Stomach (tissue), 9 donors: Measurements from ENCODE around the gene ZNF136. TPM values are rescaled to one million over a fixed set of nuclear protein-coding genes. Genes with fewer than 3 reads are reported as not detected.

Experiments used
- DNase-seq, 2 donors: peaks; one replicate each; pipeline versions ENCODE4 v3.0.0 to v3.0.0-alpha.2; 2013 to 2019
- H3K27ac ChIP-seq, 5 donors: fragments of 200-600 bp in 4 of 5; sonication (generic) in 4 of 5; one replicate each; pipeline ENCODE4 v1.5.1; 2013 to 2019; ENCODE audit warnings: mild to moderate bottlenecking in 1 of 5, moderate library complexity in 1 of 5
- H3K27me3 ChIP-seq, 3 donors: fragments of 200-600 bp; sonication (generic); one replicate each; pipeline ENCODE4 v1.5.1; 2017 to 2019; ENCODE audit warnings: mixed run types in 1 of 3
- H3K36me3 ChIP-seq, 4 donors: fragments of 200-600 bp; sonication (generic); 1 replicate in 3 of 4; 2 replicates in 1 of 4; pipeline ENCODE4 v1.5.1; 2016 to 2019
- H3K4me1 ChIP-seq, 4 donors: fragments of 200-600 bp; sonication (generic); one replicate each; pipeline ENCODE4 v1.5.1; 2016 to 2019
- H3K4me3 ChIP-seq, 4 donors: fragments of 200-600 bp; sonication (generic) in 3 of 4; one replicate each; pipeline ENCODE4 v1.5.1; 2016 to 2019; ENCODE audit warnings: mild to moderate bottlenecking in 1 of 4
- H3K9me3 ChIP-seq, 4 donors: fragments of 200-600 bp; sonication (generic); one replicate each; pipeline ENCODE4 v1.5.1; 2016 to 2019
- EP300 ChIP-seq: sonication (generic); formaldehyde crosslinking; IDR thresholded peaks from one replicate; pipeline ENCODE4 v1.6.1; 2017; ENCODE audit warnings: antibody characterized with exemption
- POLR2A ChIP-seq, 4 donors: fragments of 450-650 bp; IDR thresholded peaks; one replicate each; pipeline ENCODE4 v1.6.1; 2016; ENCODE audit warnings: antibody characterized with exemption in 4 of 4, control low read depth in 2 of 4, mild to moderate bottlenecking in 1 of 4, moderate library complexity in 1 of 4
- POLR2AphosphoS5 ChIP-seq, 3 donors: sonication (generic); formaldehyde crosslinking; IDR thresholded peaks; one replicate each; pipeline ENCODE4 v1.6.1; 2016; ENCODE audit warnings: antibody characterized with exemption in 3 of 3
- WGBS, 5 donors: extraction: QIAGEN DNeasy Blood & Tissue Kit in 3 of 5; methylation state at CpG; one replicate each; pipeline versions ENCODE4 v1.1.5 to v1.1.7; 2013 to 2018; 5-methylcytosine and 5-hydroxymethylcytosine counted together
- intact Hi-C: fragments of 100-400 bp; cut with DNase I; formaldehyde crosslinking; loops from one replicate; pipeline ENCODE4 v1.15.1; 2023; ENCODE audit warnings: low total_unique reads
- polyA plus RNA-seq, 3 donors: library from polyadenylated mRNA; stranded (reverse); fragments of 200-250 nt; gene quantifications; one replicate each; pipeline ENCODE4 v1.2.3, GENCODE V29; 2013
- total RNA-seq, 5 donors: library from RNA; depleted of rRNA; stranded (reverse); fragments of >200 nt; gene quantifications; one replicate each; pipeline versions ENCODE4 v1.1.0 to v1.2.3, GENCODE V29; 2014 to 2016
- TF ChIP-seq, protein P1 (sequence below), 7 experiments: fragments of 450-650 bp in 4 of 7; fragments of 200-600 bp in 3 of 7; sonication (generic) in 3 of 7; IDR thresholded peaks; one replicate each; pipeline ENCODE4 v1.5.1; 2016 to 2019; ENCODE audit warnings: antibody characterized with exemption in 7 of 7, control low read depth in 2 of 7, mild to moderate bottlenecking in 1 of 7
- donor health status: healthy with polysubstance abuse.
- donor health status: Bipolar disorder and iron deficiency.
- donor health status: healthy.

The ZNF136 gene
- total and polyA plus RNA-seq, 8 donors, result 0.58 to 25.1 (median 3.5) TPM

DNA sequence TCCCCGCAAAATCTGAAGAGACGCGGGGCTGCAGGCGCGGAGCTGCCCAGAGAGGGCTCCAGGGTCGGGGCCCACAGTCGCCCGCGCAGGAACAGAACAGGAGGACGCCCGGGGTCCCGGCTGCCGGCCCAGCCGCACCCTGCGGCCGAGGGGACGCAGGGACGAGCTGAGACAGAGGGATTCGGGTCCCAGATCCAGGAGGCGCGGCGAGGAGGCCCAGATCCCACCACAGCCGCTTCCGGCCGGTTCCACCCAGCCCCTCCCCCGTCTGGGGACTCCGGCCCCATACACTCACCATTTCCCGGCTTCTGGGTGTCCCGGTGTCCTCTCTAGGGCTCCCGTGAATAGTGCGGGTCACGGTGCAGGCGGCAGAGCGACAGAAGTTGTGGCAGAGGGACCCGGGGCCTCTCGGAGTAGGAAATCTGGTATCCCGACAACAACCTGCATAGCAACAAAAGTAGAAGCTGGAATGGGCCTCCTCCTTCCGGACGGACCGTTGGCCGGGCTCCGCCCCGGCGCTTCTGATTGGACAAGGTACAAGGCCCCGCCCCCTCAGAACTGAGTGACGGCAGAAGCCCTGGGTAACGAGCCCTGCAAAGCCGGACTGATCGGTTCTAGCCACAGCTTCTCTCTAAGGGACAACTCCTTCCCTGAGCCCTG, 22.9 kb upstream of the ZNF136 start, which contains the start of gene ZNF20:
ZNF20 (minus strand) TSS at position 466 of the 660 bp plus-strand sequence; CDS start at position 298, 168 bp downstream.
- TF ChIP-seq POLR2AphosphoS5 (IDR thresholded peaks at IDR 0.05), result peak in 1 of 3 donors; percentile 33
- peak in 1 of 4 donors; percentile 17 for TF ChIP-seq POLR2A (IDR thresholded peaks at IDR 0.05)
- TF ChIP-seq, protein P1, sequence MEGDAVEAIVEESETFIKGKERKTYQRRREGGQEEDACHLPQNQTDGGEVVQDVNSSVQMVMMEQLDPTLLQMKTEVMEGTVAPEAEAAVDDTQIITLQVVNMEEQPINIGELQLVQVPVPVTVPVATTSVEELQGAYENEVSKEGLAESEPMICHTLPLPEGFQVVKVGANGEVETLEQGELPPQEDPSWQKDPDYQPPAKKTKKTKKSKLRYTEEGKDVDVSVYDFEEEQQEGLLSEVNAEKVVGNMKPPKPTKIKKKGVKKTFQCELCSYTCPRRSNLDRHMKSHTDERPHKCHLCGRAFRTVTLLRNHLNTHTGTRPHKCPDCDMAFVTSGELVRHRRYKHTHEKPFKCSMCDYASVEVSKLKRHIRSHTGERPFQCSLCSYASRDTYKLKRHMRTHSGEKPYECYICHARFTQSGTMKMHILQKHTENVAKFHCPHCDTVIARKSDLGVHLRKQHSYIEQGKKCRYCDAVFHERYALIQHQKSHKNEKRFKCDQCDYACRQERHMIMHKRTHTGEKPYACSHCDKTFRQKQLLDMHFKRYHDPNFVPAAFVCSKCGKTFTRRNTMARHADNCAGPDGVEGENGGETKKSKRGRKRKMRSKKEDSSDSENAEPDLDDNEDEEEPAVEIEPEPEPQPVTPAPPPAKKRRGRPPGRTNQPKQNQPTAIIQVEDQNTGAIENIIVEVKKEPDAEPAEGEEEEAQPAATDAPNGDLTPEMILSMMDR (IDR thresholded peaks at IDR 0.05), result no peak
- peak within 1 kb of the TSS; percentile 85 to 94 (median 88) for H3K4me3 ChIP-seq
- H3K27me3 ChIP-seq, result no peaks in the 10 kb centered on the region
- peaks cover 7 to 38% (median 27%) of the 10 kb centered on the region in 4 donors for H3K36me3 ChIP-seq
- intact Hi-C loops, result loop anchor here (5.0 kb wide), 1 partner anchor 83 kb away; no protein-coding TSS in a partner anchor
- H3K9me3 ChIP-seq, result peaks cover 0 to 5% (median under 1%) of the 10 kb centered on the region in 4 donors
- peak within 1 kb of the TSS; percentile 74 to 90 (median 80) for H3K27ac ChIP-seq
- WGBS, 5 donors, result 0 to 1% (median 0%) methylated on average over 17 to 49 of the region's 49 CpGs
- peak; percentile 98 for DNase-seq
- H3K4me1 ChIP-seq, result peaks cover 11 to 27% (median 24%) of the 10 kb centered on the region in 4 donors

DNA sequence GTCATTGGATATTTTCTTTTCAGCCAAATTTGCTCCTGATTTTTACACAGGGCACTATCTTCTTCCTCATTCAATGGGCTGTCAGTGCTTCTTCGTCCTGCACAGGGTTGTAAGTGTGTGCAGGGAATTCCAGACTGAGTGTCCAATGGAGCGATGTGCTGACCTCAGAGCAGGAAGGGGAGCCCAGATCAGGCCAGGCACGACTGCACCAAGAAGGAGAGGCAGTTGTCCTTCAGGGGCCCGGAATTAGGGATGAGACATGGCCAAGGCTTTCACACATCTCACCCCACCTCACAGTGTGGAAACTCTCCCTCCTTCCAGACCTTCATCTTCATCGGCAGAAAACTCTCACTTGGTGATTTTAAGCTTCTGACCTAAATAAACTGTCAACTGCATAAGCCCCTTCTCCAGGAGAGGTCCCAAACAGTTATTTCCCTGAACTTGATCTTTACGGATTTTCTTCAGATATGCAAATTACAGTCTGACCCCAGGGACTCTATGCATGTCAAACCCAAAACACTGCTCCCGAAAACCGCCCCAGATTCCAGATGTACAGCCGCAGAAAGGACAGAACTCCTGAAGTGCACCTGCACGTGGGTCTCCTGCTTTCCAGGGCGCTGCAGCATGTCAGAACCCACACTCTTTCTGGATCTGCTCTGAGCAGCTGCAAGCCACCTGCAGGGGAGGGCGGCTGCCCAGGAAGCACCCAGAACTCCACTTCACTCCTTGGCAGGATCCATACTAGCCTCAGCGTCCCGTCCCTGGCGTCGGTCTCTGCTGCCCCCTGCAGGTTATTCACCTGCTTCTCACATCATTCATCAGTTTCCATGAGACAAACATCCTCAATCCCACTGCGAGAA, 22.1 kb upstream of the ZNF136 start:
- Histone ChIP-seq H3K4me3 (peak overlapping the region; percentile 85 to 94 (median 88)), H3K36me3 (peaks cover 7 to 38% (median 27%) of the 10 kb centered on the region in 4 donors), H3K9me3 (peaks cover 0 to 9% (median 6%) of the 10 kb centered on the region in 4 donors), H3K4me1 (peaks cover 11 to 27% (median 24%) of the 10 kb centered on the region in 4 donors), H3K27me3 (no peaks in the 10 kb centered on the region), H3K27ac (peak overlapping the region in 4 of 5 donors; percentile 79 to 90 (median 85))
- TF ChIP-seq, protein P1 (IDR thresholded peaks at IDR 0.05), result peak in 5 of 7 experiments; percentile 86 to 98 (median 92)
- no peak for TF ChIP-seq EP300
- TF ChIP-seq POLR2A (IDR thresholded peaks at IDR 0.05), result no peak
- TF ChIP-seq POLR2AphosphoS5 (IDR thresholded peaks at IDR 0.05), result peak; percentile 12 to 77 (median 35)
- 4 to 5% (median 5%) methylated on average over 16 to 17 of the region's 17 CpGs for WGBS, 5 donors
- DNase-seq, result peak; percentile 92 to 96
- intact Hi-C loops, result loop anchor here (5.0 kb wide), 1 partner anchor 83 kb away; no protein-coding TSS in a partner anchor

DNA sequence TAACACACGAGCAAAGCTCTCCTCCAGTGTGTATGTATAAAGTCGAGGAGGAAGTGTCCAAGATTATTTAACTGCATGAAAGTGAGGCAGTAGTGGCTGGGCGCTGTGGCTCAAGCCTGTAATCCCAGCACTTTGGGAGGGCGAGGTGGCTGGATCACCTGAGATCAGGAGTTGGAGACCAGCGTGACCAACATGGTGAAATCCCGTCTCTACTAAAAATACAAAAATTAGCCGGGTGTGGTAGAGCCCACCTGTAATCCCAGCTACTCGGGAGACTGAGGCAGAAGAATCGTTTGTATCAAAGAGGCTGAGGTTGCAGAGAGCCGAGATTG, 21.5 kb upstream of the ZNF136 start:
- 51 to 65% (median 55%) methylated on average over 10 of the region's 10 CpGs for WGBS, 5 donors
- H3K4me1 ChIP-seq, result peaks cover 11 to 27% (median 24%) of the 10 kb centered on the region in 4 donors
- peaks cover 0 to 15% (median 9%) of the 10 kb centered on the region in 4 donors for H3K9me3 ChIP-seq
- TF ChIP-seq, protein P1 (IDR thresholded peaks at IDR 0.05), result no peak
- TF ChIP-seq EP300 (no peak), POLR2AphosphoS5 (IDR thresholded peaks at IDR 0.05) (no peak), POLR2A (IDR thresholded peaks at IDR 0.05) (no peak)
- H3K27me3 ChIP-seq, result no peaks in the 10 kb centered on the region
- H3K36me3 ChIP-seq, result peaks cover 13 to 38% (median 27%) of the 10 kb centered on the region in 4 donors
- H3K27ac ChIP-seq, result no peak overlapping the region
- intact Hi-C loops, result loop anchor here (5.0 kb wide), 1 partner anchor 84 kb away; no protein-coding TSS in a partner anchor
- no peak overlapping the region for H3K4me3 ChIP-seq
- no peak for DNase-seq

DNA sequence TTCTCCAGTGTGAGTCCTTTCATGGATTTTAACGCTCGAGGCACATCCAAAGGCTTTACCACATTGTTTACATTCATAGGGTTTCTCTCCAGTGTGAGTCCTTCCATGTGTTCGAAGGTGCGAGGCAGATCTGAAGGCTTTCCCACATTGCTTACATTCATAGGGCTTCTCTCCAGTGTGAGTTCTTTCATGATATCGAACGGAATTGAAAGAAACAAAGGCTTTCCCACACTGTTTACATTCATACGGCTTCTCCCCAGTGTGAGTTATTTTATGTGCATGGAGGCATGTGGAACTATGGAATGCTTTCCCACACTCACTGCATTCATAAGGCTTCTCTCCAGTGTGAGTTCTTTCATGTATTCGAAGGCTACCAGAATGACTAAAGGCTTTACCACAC, 17.5 kb upstream of the ZNF136 start:
- Histone ChIP-seq H3K9me3 (peaks cover 0 to 17% (median 10%) of the 10 kb centered on the region in 4 donors), H3K4me3 (no peak overlapping the region), H3K36me3 (peaks cover 19 to 47% (median 36%) of the 10 kb centered on the region in 4 donors), H3K27ac (no peak overlapping the region), H3K27me3 (no peaks in the 10 kb centered on the region), H3K4me1 (peaks cover 11 to 13% (median 11%) of the 10 kb centered on the region in 4 donors)
- TF ChIP-seq POLR2AphosphoS5 (IDR thresholded peaks at IDR 0.05) (no peak), EP300 (no peak), POLR2A (IDR thresholded peaks at IDR 0.05) (no peak)
- TF ChIP-seq, protein P1 (IDR thresholded peaks at IDR 0.05), result no peak
- intact Hi-C loops, result no loop called here
- DNase-seq, result no peak
- WGBS, 5 donors, result 94 to 97% (median 96%) methylated on average over 8 of the region's 8 CpGs
